Medulla oblongata (tissue), 1 donor: ENCODE data around the gene CDKAL1.
"Not testable (repeated sequence)": the region's sequence is repeated elsewhere in the genome, so short reads cannot be mapped to it uniquely, and the experiment has no call there.

Experiments
- DNase-seq: peaks from one replicate; pipeline ENCODE4 v3.0.0-alpha.2; 2015; ENCODE audit errors: extremely low spot score

Gene CDKAL1

DNA sequence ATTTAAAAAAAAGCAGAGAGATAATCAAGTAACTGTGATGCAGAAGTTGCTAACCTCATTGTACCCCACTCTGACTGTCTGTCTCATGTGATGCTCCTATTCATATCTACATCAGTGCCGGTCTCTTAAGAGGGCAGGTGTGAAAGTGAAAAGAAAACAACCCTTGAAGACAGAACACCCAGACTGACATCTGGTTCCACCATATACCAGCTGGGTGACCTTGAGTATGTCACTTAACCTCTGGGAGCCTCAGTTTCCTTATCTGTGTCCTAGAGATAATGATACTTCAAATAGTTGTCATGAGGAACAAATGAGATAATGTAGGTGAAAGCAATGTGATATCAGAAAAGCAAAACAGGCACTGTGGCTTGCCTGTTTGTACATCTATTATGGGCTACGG, 632.5 kb downstream of the CDKAL1 start:
- DNase-seq = no peak

DNA sequence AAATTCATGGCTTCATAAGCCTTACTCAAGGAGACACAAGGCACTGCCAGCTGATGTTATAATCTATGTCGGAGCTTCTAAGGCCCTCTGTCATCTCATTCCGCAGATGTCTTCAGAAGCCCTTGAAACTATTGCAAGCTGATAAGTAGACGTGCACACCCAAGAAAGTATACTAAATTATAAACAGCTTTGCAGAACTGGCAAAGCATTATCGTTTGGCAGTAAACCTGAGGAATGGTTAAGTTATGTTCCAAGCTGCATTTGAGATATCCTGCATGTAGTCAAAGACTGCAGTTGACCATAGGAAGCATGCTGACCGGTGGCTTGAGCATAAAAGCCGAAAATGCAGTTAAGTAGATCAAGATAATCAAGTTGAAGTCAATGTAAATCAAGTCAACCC, 633.5 kb downstream of the CDKAL1 start:
- DNase-seq = no peak

DNA sequence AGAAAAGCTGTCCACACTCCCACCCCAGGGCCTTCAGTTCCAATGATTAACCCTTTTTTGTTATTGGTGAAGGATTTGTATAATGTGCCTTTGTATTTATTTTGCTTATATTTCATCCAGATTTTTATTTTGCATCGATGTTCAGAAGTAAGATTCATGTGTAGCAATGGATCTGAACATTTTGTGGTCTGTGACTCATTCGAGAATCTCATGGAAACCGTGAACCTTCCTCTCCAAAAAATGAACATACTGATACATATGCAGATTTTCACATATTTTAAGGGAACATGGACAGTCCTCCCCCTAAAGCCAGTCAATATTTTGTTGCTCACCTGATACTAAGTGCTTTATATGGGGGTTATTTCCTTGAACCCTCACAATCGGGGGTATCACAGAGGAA, 637.5 kb downstream of the CDKAL1 start:
- no peak for DNase-seq

DNA sequence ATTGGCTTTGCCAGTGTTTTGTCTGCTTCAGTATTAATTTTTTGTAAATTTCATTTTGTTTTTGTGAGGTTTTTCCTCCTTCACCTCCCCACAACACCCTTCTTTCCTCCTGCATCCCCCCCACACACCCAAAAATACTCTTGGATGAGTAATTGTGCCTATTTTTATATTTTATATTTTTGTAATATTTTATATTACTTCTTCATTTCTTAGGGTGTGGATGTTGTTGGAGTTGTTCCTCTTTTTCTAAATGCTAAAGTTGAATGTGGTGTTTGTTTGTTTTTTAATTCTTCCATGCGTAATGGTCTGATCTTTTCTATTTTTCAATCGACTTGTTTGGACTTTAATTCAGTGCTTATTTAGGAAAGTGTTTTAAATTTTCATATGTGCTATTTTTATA, 638.8 kb downstream of the CDKAL1 start:
- no peak for DNase-seq

DNA sequence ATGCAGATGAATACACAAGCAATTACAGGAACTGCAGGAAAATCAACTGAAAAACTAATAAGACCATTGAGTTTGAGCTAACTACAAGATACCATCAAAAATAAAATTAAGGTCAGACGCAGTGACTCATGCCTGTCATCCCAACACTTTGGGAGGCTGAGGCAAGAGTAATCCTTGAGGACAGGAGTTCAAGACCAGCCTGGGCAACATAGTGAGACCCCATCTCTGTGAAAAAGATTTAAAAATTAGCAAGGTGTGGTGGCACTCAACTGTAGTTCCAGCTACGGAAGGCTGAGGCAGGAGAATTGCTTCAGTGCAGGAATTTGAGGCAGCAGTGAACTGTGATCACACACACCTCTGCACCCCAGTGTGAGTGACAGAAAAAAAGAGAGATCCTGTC, 639.4 kb downstream of the CDKAL1 start:
- no peak for DNase-seq

DNA sequence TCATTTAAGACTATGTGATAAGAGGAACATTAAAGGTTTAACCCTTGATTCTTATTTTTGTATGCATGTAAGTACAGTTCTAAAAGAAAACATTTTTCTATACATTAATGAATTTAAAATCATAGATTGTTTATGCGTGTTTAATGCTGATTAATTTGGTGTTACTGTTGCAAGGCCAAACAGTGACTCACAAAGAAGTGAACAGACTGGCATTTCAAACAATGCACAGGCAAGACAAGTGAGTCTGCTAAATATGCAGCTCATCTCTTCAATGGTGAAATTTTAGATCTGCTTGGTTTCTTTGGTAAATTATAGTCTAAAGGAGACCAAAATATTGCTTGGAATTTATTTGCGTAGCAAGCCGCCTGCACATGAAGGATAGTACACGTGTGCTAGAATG, 641.9 kb downstream of the CDKAL1 start:
- no peak for DNase-seq

DNA sequence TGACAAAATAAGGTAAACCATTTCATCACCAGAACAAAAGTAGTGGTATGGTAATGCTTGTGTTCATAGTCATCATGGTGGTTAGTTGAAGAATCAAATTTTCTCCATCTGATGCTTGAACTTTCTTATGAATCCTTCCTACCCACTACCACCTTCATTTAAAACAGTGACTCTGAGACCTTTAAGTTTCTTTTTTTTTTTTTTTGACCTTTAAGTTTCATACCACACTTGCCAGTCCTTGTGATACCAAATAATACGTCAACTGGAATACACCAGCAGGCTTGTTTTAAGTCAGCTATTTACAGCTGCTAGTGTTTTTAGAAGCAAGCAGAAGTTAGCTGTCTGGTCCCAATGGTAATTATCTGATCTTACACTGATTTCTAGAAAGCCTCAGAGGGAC, 645.9 kb downstream of the CDKAL1 start:
- no peak for DNase-seq

DNA sequence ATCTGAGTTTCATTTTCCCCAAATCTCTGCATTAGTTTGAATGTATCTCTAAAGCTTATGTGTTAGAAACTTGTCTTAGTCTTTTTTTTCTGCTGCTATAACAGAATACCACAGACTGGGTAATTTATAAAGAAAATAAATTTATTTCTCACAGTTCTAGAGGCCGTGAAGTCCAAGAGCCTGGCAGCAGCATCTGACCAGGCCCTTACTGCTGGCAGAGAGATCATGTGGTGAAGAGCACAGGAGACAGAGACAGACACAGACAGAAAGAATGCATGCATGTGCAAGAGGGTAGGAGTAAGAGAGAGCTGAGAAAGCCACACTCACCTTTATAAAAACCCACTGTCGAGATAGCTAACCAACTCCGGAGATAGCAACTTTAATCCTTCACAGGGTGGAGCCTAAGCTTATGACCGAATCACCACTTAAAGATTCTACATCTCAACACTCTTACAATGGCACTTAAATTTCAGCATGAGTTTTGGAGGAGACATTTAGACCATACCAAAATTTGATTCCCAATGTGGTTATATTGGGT, 646.6 kb downstream of the CDKAL1 start:
- DNase-seq = no peak

DNA sequence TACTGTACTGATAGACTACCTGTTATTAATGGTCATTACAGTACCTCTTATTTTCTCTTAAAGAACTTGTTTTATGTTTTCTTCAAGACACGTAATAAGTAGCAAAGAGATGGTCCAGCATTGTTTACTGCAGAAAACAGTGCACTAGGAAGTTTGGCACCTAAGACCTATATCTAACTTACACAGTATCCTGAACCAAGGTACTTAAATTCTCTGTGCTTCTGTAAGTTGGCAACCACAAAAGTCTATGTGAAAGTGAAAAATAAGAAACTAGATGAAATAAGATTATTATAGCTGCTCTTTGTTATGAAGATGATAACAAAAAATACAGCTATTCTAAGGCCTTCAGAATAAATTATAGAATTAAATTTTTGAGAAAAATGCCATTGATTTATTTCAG, 647.6 kb downstream of the CDKAL1 start:
- DNase-seq = no peak

DNA sequence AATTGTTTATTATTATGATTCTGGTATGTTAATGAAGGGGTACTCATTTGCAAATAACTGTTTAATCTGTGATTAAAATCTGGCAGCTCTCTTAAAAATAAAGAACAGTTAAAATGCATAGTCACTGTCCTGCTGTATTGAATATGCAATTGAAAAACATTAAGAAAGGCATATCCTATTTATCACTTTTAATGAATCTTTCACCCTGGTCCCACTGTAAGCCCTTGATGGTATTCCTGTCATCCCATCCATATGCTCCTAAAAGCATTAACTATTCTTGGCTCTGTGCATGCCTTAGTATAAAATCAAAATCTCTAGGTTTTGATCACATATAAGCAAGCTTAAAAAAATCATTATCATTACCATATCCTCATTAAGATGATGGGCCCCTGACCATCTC, 648.3 kb downstream of the CDKAL1 start:
- DNase-seq = no peak

DNA sequence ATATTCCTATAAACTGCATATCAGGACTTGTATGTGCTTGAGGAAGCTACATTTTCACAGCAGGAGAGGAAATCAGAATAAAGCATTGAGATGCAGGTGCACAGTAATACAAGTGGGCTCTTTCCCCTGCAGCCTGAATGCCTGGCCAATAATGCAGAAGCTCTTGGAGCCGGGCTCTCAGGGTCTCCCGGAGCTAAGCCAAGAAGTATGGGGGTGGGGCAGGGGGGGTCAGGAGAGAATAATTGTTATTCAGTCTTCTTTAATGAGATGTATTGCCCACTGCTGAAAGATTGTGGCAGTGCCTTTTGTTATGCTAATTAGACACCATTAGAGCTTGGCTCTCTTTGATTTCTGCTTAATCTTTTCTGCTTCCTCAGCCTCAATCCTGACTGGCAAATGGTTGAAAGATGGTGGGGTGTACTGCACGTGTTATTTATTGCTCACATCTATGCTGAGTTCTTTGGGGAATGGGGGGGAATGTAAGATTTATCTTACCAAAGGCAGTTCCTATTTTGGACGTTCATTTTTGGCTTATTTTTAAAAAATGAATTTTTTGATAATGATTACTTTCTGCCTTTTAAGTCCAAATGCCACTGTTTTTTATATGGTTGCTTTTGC, 651.7 kb downstream of the CDKAL1 start:
- no peak for DNase-seq

DNA sequence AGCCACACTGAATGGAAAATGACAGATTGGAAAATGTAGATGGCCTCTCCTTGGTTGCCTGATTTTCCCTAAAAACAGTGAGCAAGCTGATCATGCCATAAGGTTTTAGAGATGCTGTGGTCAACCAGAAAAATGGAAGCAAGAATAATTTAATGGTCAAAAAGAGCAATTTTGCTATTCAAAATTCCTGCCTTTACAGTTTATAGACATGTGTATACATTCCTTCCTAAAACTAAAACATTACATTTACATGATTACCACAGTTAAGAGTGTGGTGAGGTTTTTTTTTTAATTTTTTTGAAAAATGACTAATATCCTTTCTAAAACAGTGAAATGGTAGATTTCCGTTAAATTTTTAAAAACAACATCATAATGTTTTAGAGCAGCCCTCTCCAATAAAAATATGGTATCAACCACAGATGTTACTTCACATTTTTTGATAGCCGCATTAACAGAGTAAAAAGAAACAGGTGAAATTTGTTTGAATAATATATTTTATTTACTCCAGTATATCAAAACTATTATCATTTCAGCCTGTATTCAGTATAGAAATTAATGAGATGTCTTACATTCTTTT, 652.3 kb downstream of the CDKAL1 start:
- DNase-seq = no peak

DNA sequence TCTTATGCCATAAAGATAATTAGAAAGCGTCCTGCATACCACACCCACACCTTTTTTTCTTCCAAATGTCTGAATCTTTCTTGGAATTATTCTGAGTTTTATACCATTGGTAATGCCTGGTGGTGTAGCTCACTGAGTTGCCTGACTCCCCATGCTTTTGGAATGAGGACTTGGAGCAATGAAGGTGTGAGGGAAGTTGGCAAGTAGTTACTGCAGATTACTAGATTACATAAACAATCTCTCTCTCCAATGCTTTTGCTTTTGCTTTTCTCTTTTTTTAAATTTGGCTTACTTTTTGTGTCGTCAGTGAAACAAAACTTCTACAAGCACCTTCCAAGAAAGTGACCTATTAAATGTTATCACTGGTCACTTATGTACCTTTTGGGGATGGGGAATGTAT, 653.2 kb downstream of the CDKAL1 start:
- DNase-seq = no peak

DNA sequence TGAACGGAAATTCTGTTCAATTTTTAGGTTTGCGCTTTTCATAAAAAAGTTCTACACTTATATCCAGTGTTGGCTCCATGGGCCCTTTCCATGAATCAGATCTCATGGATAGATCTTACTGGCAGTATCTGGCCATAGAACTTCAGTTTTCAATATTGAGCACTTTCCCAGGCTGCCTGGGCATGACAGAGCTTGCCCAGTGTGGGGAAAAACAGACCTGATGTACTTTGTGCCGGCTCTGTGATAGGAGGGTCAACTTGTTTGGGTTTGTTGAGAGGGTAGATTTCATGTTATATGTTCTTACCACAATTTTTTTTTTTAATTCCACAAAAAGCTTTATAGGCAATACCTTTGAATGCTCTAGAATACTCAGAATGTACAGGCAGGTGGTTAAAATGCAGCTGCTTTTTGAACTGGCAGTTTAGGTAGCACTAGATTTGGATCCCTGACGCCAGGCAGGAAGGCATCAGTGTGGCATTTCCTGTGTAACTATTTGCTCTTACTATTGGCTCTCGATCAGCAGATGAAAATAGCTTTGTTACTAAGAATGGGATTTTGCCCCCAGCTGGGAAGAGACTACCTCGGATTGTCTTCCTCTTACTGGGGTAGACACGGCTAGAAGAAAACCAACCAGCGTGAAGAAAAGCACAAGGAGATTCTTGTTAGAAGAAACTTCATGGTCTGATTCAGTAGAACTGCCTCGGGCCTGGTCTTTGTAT, 654.4 kb downstream of the CDKAL1 start:
- DNase-seq = no peak

DNA sequence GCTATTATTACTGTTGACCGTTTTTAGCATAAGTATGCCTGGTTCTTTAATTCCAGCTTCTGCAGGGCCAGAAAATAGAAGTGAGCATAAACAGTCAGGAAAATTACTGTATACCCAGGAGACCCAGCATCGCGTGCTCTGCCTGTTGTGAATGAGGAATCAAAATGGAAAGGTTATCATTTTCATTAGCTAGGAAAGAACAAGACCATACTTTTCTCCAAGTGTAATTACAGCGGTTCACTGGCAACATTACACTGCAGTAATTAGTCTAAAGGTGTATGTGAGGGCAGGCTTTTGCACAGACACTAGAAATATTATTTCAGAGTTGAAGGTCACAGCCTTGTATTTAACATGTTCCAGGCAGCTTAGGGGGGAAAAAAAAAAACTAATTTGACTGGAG, 655.5 kb downstream of the CDKAL1 start:
- DNase-seq = no peak

DNA sequence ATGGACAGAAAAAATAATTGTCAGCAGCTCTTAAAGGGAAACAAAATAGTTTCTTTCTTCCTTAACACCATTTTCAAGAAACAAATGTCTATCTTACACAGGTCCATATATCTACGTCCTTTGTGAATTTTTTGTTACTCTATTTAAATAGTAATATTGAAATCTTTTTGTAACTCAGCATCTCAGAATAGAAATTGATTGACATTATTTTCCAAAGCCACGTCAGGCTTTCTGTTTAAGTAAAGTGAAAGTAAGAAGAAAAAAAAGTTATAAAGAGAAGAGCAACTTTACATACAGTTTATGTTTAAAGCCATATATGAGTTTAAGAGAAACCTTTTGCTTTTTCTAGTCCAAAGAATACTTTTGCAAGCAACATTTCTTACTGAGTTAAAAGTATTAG, 656.4 kb downstream of the CDKAL1 start:
- no peak for DNase-seq

DNA sequence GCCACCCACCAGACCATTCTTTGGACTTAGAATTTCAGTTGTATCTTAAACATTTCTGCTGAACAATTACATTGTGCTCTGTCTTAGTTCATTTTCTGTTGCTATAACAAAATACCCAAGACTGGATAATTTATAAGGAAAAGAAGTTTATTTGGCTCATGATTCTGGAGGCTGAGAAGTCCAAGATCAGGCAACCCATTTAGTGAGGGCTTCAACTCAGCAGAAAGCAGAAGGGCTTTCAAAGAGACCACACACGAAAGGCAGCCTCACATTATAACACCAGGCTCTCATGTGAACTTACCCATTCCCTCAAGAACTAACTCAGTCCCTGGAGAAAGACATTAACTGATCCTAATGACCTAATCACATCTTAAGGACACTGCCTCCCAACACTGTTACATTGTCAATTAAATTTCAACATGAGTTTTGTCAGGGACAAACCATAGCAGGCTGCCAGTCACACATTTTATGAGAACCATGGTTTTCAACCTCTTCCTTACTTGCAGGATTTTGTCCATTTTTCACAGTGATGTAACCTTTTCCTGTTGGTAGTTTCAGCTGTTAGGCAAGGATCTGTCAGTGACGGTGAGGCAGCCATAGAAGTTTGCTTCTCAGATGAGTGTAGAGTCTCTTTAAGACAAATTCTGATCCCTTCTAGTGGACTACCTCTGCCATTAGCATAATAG, 659.7 kb downstream of the CDKAL1 start:
- DNase-seq = no peak

DNA sequence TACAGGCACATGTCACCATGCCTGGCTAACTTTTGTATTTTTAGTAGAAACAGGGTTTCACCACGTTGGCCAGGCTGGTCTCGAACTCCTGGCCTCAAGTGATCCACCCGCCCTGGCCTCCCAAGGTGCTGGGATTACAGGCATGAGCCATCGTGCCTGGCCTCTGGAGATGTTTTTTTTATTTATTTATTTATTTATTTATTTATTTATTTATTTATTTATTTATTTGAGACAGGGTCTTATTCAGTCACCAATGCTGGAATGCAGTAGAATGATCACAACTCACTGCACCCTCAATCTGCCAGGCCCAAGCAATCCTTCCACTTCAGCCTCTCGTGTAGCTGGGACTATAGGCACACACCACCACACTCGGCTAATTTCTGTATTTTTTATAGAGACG, 661.0 kb downstream of the CDKAL1 start:
- DNase-seq = not testable (repeated sequence)

DNA sequence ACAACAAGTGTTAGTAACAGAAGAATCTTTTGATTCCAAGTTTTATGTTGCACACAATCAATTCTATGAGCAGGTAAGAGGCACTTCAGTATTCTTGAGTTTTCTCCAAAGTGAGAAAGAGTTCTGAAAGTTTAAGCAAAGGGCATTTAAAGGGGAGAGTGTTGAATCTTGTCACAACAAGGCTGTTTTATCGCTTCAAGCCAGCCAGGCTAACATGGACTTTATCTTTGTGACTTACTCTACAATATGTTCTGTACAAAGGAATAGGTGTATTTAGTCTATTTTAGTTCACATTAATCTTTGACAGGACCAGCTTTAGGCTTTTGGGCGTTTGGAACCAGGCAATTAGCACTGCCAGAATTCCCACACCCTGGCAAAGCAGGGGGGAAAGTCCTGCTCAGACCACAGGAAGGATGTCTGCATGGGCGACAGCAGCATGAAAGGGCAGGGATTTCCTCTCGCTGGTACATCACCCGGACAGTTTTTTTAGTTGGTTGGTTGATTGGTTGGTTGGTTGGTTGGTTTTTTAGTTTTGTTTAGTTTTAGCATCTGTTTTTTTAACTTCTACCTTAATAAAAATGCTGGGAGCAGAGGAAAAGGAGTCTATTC, 663.9 kb downstream of the CDKAL1 start:
- no peak for DNase-seq

DNA sequence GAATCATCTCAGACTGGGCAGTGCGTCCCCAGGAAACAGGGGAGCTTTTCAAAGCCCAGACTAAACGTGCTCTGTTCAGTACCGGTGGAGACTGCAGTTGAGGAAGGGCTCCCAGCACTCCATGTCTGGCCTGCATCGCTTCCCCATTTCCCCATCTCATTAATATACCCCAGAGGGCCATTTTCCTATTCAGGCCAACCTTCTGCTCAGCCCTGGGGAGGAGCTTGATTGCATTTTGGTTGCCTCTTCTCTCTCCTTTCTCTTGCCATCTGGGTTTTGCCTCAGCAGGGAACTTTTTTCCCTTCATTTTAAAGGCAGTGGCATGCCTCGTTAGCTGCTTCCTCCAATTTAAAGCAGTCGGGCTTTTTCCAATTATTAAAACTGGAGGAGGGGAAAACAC, 665.0 kb downstream of the CDKAL1 start:
- DNase-seq = no peak

DNA sequence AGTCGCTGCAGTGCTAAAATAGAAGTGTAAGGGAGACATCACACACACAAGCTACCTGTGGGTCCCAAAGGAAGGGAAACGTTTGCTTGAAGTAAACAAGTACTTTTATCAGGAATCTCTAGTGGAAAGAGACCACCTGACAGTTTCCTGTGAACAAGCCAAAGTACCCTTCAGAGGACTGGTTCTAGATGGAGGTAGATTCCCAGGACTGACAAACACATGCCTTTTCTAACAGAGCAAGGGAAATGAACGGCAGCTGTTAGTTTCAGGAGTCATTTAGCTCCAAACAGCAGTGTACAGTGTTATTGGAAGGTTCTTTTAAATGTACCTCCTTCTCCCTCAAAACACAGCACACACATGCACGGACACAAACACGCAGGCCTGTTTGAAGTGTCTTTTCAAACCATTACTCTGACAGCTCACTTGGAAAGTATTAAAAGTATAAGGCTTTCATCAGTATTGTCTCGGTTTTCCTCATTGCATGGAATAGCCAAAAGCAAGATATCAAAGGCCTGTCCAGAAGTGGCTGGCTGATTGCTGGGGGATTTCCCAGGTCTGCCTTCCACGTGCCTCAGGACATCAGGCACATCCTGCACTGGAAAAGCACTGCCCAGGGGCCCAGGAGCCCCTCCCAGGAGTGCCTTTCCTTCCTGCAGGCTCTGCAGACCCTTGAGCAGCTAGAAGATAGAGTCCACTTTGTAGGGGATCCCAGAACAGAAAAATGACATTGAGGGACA, 666.0 kb downstream of the CDKAL1 start:
- no peak for DNase-seq

DNA sequence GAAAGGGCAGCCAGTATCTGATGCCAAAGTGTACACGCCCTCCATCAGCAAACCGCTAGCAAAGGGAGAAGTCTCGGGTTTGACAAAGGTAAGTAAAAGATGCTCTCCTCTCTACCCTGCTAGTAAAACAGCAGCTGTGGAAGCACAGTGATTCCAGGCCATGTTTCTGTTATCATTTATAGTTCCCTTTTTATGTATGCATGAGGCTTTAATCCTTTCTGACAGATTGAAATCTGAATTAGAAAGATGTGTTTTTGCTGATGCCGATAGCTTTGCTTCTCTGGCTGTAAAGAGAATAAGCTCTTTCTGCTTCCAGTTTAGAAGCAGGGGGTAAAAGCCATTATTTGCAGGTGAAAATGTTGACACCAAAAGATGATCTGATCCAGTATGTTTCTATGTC, 666.9 kb downstream of the CDKAL1 start:
- no peak for DNase-seq
